HepG2 (cell line): ENCODE data around the gene ODC1. TPM values are rescaled to one million over a fixed set of nuclear protein-coding genes. Genes with fewer than 3 reads are reported as not detected.

ENCODE experiments used
- ATM ChIP-seq: fragments of 450-650 bp; IDR thresholded peaks from 2 replicates; pipeline ENCODE4 v1.7.1; 2017; ENCODE audit warnings: mild to moderate bottlenecking, borderline replicate concordance
- CBX2 ChIP-seq, 2 experiments: fragments of 200-600 bp in 1 of 2; sonication (generic); formaldehyde crosslinking in 1 of 2; IDR thresholded peaks; 2 replicates each; pipeline versions ENCODE4 v1.7.0 to v1.8.1; 2018 to 2022; ENCODE audit warnings: low read depth in 2 of 2, low read length in 1 of 2, mild to moderate bottlenecking in 1 of 2, missing genetic modification reagents in 1 of 2
- ETV5 ChIP-seq: IDR thresholded peaks from 2 replicates; pipeline ENCODE4 v1.6.1; 2018; ENCODE audit warnings: missing biosample characterization, missing genetic modification reagents, inconsistent platforms, borderline replicate concordance
- FOXK1 ChIP-seq: sonication (generic); formaldehyde crosslinking; IDR thresholded peaks from 2 replicates; pipeline ENCODE4 v1.4.0; 2020; ENCODE audit warnings: low read depth, missing genetic modification reagents, borderline replicate concordance
- GABPA ChIP-seq, 2 experiments: IDR thresholded peaks; 2 replicates each; pipeline ENCODE4 v1.6.1; 2011 to 2016; ENCODE audit warnings: low read depth in 2 of 2, low read length in 1 of 2, missing biosample characterization in 1 of 2, missing genetic modification characterization in 1 of 2
- HCFC1 ChIP-seq: fragments of 150-350 bp; IDR thresholded peaks from 2 replicates; pipeline ENCODE4 v1.6.1; 2014; ENCODE audit warnings: low read depth, low read length
- HOXA3 ChIP-seq: sonication (generic); formaldehyde crosslinking; IDR thresholded peaks from 2 replicates; pipeline ENCODE4 v1.5.0; 2020; ENCODE audit warnings: missing genetic modification reagents
- KLF6 ChIP-seq: IDR thresholded peaks from 2 replicates; pipeline ENCODE4 v1.8.0; 2016; ENCODE audit warnings: missing biosample characterization, missing genetic modification reagents
- NFE2L2 ChIP-seq: fragments of 150-350 bp; IDR thresholded peaks from 2 replicates; pipeline ENCODE4 v1.6.1; 2014; ENCODE audit warnings: low read length
- SP4 ChIP-seq: sonication (generic); formaldehyde crosslinking; IDR thresholded peaks from 2 replicates; pipeline ENCODE4 v1.8.1; 2023; ENCODE audit warnings: mild to moderate bottlenecking, missing genetic modification reagents
- SRY ChIP-seq: sonication (generic); formaldehyde crosslinking; IDR thresholded peaks from 2 replicates; pipeline ENCODE4 v1.8.0; 2022; ENCODE audit warnings: mild to moderate bottlenecking, missing genetic modification reagents
- SUZ12 ChIP-seq: fragments of 150-350 bp; IDR thresholded peaks from 2 replicates; pipeline ENCODE4 v1.6.1; 2014; ENCODE audit warnings: low read depth, low read length
- YY1 ChIP-seq: IDR thresholded peaks from 2 replicates; pipeline ENCODE4 v1.6.1; 2011; ENCODE audit warnings: low read length, low read depth, moderate library complexity, mild to moderate bottlenecking; ENCODE audit not compliant: insufficient read depth, insufficient replicate concordance
- ZMYM4 ChIP-seq: sonication (generic); formaldehyde crosslinking; IDR thresholded peaks from 2 replicates; pipeline ENCODE4 v1.8.1; 2023; ENCODE audit warnings: mild to moderate bottlenecking, missing genetic modification reagents
- ZNF136 ChIP-seq: sonication (generic); formaldehyde crosslinking; IDR thresholded peaks from 2 replicates; pipeline ENCODE4 v1.8.1; 2022; ENCODE audit warnings: low read depth, mild to moderate bottlenecking, moderate library complexity, missing genetic modification reagents
- ZNF468 ChIP-seq: sonication (generic); formaldehyde crosslinking; IDR thresholded peaks from 2 replicates; pipeline ENCODE4 v1.8.0; 2022; ENCODE audit warnings: mild to moderate bottlenecking, moderate library complexity, missing genetic modification reagents
- ZZZ3 ChIP-seq: sonication (generic); formaldehyde crosslinking; IDR thresholded peaks from 2 replicates; pipeline ENCODE4 v1.4.0; 2020; ENCODE audit warnings: missing genetic modification reagents, mild to moderate bottlenecking, borderline replicate concordance
- polyA plus RNA-seq, 8 experiments: library from polyadenylated mRNA; depleted of rRNA in 3 of 8; stranded (reverse) in 7 of 8; unstranded in 1 of 8; fragments of >200 nt; fragmentation: Illumina TruSeq in 4 of 8; extraction: Trizol in 4 of 8; gene quantifications; 2 replicates each; pipeline versions ENCODE4 v1.2.1 to v1.2.3, GENCODE V29; 2011 to 2016; ENCODE audit warnings: low read depth in 4 of 8, missing spikeins in 1 of 8, mixed read lengths in 1 of 8; ENCODE audit not compliant: insufficient read depth in 1 of 8
- total RNA-seq, 5 experiments: library from RNA; depleted of rRNA; stranded (reverse); fragments of >200 nt; fragmentation: Illumina TruSeq; extraction: Trizol; gene quantifications; 2 replicates each; pipeline ENCODE4 v1.2.3, GENCODE V29; 2016; ENCODE audit warnings: low read depth in 1 of 5
- TF ChIP-seq, protein P1 (sequence below), 2 experiments: IDR thresholded peaks; 2 replicates each; pipeline ENCODE4 v1.6.1; 2011 to 2012; ENCODE audit warnings: low read length in 2 of 2, borderline replicate concordance in 1 of 2, low read depth in 1 of 2, mild to moderate bottlenecking in 1 of 2, moderate library complexity in 1 of 2
- TF ChIP-seq, protein P2 (sequence below), 2 experiments: sonication (generic) in 1 of 2; formaldehyde crosslinking in 1 of 2; IDR thresholded peaks; 2 replicates each; pipeline versions ENCODE4 v1.5.1 to v1.6.1; 2011 to 2020; ENCODE audit warnings: borderline replicate concordance in 1 of 2, low read depth in 1 of 2, low read length in 1 of 2, mild to moderate bottlenecking in 1 of 2, missing genetic modification reagents in 1 of 2, moderate library complexity in 1 of 2
- TF ChIP-seq, protein P3 (sequence below): sonication (generic); formaldehyde crosslinking; IDR thresholded peaks from 2 replicates; pipeline ENCODE4 v1.5.0; 2020; ENCODE audit warnings: missing genetic modification reagents, mild to moderate bottlenecking, borderline replicate concordance

Gene ODC1
- total and polyA plus RNA-seq, 2 of the 13 experiments (the other 11 are each of a cell fraction or from before 2014, with no cell fraction given) = 142 to 371 TPM

DNA sequence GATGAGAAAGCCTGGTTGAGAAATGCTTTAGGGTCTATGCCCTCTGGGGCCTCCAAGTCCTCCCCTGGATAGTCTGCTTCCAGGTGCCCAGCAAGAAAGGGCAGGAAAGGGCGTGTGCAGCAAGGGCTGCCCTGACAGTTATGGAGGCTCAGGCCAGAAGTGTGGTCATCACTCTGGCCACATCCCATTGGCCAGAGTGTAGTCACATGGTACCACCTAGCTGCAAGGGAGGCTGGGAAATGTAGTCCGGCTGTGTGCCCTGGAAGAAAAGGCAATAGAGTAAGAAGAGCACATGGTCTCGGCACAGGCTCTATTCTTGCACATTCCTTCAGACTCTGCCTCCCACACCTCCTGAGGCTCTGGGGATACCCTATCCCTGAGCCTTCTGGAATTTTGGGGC, 35.7 kb downstream of the ODC1 start (continued):
- TF ChIP-seq, protein P1, sequence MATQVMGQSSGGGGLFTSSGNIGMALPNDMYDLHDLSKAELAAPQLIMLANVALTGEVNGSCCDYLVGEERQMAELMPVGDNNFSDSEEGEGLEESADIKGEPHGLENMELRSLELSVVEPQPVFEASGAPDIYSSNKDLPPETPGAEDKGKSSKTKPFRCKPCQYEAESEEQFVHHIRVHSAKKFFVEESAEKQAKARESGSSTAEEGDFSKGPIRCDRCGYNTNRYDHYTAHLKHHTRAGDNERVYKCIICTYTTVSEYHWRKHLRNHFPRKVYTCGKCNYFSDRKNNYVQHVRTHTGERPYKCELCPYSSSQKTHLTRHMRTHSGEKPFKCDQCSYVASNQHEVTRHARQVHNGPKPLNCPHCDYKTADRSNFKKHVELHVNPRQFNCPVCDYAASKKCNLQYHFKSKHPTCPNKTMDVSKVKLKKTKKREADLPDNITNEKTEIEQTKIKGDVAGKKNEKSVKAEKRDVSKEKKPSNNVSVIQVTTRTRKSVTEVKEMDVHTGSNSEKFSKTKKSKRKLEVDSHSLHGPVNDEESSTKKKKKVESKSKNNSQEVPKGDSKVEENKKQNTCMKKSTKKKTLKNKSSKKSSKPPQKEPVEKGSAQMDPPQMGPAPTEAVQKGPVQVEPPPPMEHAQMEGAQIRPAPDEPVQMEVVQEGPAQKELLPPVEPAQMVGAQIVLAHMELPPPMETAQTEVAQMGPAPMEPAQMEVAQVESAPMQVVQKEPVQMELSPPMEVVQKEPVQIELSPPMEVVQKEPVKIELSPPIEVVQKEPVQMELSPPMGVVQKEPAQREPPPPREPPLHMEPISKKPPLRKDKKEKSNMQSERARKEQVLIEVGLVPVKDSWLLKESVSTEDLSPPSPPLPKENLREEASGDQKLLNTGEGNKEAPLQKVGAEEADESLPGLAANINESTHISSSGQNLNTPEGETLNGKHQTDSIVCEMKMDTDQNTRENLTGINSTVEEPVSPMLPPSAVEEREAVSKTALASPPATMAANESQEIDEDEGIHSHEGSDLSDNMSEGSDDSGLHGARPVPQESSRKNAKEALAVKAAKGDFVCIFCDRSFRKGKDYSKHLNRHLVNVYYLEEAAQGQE (IDR thresholded peaks at IDR 0.05; ENCODE audit: borderline replicate concordance in 1 of 2, low read depth in 1 of 2, low read length in 2 of 2) = no peak
- TF ChIP-seq ZZZ3 = no peak
- TF ChIP-seq YY1 = peak; percentile 81
- TF ChIP-seq, protein P2, sequence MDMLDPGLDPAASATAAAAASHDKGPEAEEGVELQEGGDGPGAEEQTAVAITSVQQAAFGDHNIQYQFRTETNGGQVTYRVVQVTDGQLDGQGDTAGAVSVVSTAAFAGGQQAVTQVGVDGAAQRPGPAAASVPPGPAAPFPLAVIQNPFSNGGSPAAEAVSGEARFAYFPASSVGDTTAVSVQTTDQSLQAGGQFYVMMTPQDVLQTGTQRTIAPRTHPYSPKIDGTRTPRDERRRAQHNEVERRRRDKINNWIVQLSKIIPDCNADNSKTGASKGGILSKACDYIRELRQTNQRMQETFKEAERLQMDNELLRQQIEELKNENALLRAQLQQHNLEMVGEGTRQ (IDR thresholded peaks at IDR 0.05; ENCODE audit: low read depth, low read length) = peak; percentile 69
- TF ChIP-seq, protein P2 (CRISPR knock-in tag; IDR thresholded peaks at IDR 0.05; ENCODE audit: borderline replicate concordance) = peak; percentile 83; the same call in 1 of the 2 replicates
- no peak for TF ChIP-seq ZNF468 (CRISPR knock-in tag)
- no peak for TF ChIP-seq FOXK1 (CRISPR knock-in tag)
- TF ChIP-seq, protein P3, sequence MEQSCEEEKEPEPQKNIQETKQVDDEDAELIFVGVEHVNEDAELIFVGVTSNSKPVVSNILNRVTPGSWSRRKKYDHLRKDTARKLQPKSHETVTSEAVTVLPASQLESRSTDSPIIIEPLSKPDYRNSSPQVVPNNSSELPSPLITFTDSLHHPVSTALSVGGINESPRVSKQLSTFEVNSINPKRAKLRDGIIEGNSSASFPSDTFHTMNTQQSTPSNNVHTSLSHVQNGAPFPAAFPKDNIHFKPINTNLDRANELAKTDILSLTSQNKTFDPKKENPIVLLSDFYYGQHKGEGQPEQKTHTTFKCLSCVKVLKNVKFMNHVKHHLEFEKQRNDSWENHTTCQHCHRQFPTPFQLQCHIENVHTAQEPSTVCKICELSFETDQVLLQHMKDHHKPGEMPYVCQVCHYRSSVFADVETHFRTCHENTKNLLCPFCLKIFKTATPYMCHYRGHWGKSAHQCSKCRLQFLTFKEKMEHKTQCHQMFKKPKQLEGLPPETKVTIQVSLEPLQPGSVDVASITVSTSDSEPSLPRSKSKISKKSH (CRISPR knock-in tag) = no peak
- peak; percentile 78 for TF ChIP-seq HCFC1
- TF ChIP-seq SRY (CRISPR knock-in tag) = no peak
- no peak for TF ChIP-seq GABPA (IDR thresholded peaks at IDR 0.05; ENCODE audit: low read depth, low read length)
- peak; percentile 76 for TF ChIP-seq GABPA (CRISPR knock-in tag; IDR thresholded peaks at IDR 0.05; ENCODE audit: low read depth)
- TF ChIP-seq SP4 = no peak
- TF ChIP-seq KLF6 = no peak
- TF ChIP-seq ZNF136 (CRISPR knock-in tag) = no peak
- TF ChIP-seq CBX2 (IDR thresholded peaks at IDR 0.05; ENCODE audit: low read depth, low read length) = no peak
- TF ChIP-seq CBX2 (CRISPR knock-in tag; IDR thresholded peaks at IDR 0.05; ENCODE audit: low read depth) = no peak
- TF ChIP-seq ATM = no peak
- TF ChIP-seq SUZ12 = peak; percentile 44
- 0 out of 2 replicates have a peak, but pooled peaks have one; percentile 11 for TF ChIP-seq ETV5 (CRISPR knock-in tag)
- peak; percentile 32; the same call in 1 of the 2 replicates for TF ChIP-seq ZMYM4
- TF ChIP-seq NFE2L2 = no peak
- TF ChIP-seq HOXA3 (CRISPR knock-in tag) = peak; percentile 71; the same call in 1 of the 2 replicates
- TF ChIP-seq, all 625 proteins: peak for 20
